IgD-negative memory B cell (primary cell): ENCODE measurements around the gene CRLF1. TPM values are rescaled to one million over a fixed set of nuclear protein-coding genes. Genes with fewer than 3 reads are reported as not detected.

Source experiments
- H3K27ac Mint-ChIP-seq, 3 donors: one replicate each; pipeline ENCODE4 v1.8.0; 2020 to 2022; ENCODE audit warnings: mild to moderate bottlenecking in 3 of 3, mixed read lengths in 3 of 3, moderate library complexity in 1 of 3
- H3K27me3 Mint-ChIP-seq: one replicate; pipeline ENCODE4 v1.8.0; 2021; ENCODE audit warnings: mixed read lengths
- H3K36me3 Mint-ChIP-seq: one replicate; pipeline ENCODE4 v1.8.0; 2020; ENCODE audit warnings: mild to moderate bottlenecking, mixed read lengths
- H3K4me1 Mint-ChIP-seq, 3 donors: one replicate each; pipeline ENCODE4 v1.8.0; 2020 to 2022; ENCODE audit warnings: mixed read lengths in 3 of 3, mild to moderate bottlenecking in 1 of 3
- H3K4me3 Mint-ChIP-seq, 4 donors: one replicate each; pipeline ENCODE4 v1.8.0; 2020 to 2022; ENCODE audit warnings: mild to moderate bottlenecking in 4 of 4, mixed read lengths in 4 of 4, moderate library complexity in 3 of 4
- H3K9me3 Mint-ChIP-seq, 3 donors: one replicate each; pipeline ENCODE4 v1.8.0; 2020 to 2021; ENCODE audit warnings: mixed read lengths in 3 of 3, mild to moderate bottlenecking in 1 of 3
- polyA plus RNA-seq: library from polyadenylated mRNA; unstranded; fragments of 300-500 nt; fragmentation: Illumina TruSeq; gene quantifications from one replicate; pipeline ENCODE4 v1.2.3, GENCODE V29; 2021

The CRLF1 gene
- polyA plus RNA-seq, 1 donor from 2014 or later = 0.38 TPM

DNA sequence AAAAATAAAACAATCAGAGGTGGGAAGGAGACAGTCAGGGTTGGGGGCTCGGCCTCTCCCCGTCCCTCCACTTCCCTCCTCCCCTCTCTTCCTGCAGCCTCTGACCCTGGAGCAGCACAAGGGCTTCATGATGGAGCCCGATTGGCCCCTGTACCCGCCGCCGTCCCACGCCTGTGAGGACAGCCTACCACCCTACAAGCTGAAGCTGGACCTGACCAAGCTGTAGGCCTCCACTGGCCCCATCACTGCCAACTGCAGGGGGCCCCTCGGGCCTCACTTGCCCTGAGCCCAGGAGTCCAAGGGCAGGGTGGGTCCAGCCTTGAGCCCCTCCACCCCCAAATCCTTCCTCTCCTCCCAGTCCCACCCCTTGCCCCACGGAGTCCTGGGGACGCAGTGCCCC is 13.7 kb upstream of the CRLF1 start:
- peak overlapping the region in 1 of 4 donors; percentile 57 for H3K4me3 Mint-ChIP-seq
- H3K36me3 Mint-ChIP-seq = peaks cover 2% of the 10 kb centered on the region
- H3K27ac Mint-ChIP-seq = no peak overlapping the region
- H3K4me1 Mint-ChIP-seq = peaks cover 0 to 3% (median 2%) of the 10 kb centered on the region in 3 donors
- H3K27me3 Mint-ChIP-seq = peaks cover 17% of the 10 kb centered on the region
- H3K9me3 Mint-ChIP-seq = no peaks in the 10 kb centered on the region

DNA sequence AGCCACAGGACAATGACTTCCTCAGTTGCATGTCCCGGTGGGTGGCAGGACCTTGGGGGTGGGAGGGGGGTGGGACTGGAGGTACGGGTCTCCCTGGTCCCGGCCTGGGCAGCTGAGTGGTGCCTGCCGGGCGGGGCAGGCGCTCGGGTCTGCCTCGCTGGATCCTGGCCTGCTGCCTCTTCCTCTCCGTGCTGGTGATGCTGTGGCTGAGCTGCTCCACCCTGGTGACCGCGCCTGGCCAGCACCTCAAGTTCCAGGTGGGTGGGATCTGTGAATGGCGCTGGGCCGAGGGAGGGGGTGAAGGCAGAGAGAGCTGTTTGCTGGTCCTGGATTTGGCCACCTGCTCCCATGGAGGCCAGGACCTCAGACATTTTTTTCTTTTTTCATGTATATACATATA is 11.6 kb upstream of the CRLF1 start:
- Mint-ChIP-seq H3K27ac (no peak overlapping the region), H3K36me3 (peaks cover 2% of the 10 kb centered on the region), H3K4me3 (no peak overlapping the region), H3K4me1 (peaks cover 0 to 12% (median 2%) of the 10 kb centered on the region in 3 donors), H3K9me3 (no peaks in the 10 kb centered on the region), H3K27me3 (peaks cover 29% of the 10 kb centered on the region)

DNA sequence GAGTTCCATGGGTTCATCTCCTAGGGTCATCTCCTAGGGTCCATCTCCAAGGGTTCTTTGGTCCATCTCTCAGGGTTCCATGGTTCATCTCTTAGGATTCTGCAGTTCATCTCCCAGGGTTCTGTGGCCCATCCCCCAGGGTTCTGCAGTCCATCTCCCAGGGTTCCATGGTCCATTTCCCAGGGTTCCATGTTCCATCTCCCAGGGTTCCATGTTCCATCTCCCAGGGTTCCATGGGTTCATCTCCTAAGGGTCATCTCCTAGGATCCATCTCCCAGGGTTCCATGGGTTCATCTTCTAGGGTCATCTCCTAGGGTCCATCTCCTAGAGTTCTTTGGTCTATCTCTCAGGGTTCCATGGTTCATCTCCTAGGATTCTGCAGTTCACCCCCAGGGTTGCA is 11.0 kb upstream of the CRLF1 start:
- H3K4me1 Mint-ChIP-seq = peaks cover 0 to 13% (median 2%) of the 10 kb centered on the region in 3 donors
- H3K4me3 Mint-ChIP-seq = no peak overlapping the region
- H3K9me3 Mint-ChIP-seq = no peaks in the 10 kb centered on the region
- H3K36me3 Mint-ChIP-seq = peaks cover 2% of the 10 kb centered on the region
- H3K27me3 Mint-ChIP-seq = peaks cover 30% of the 10 kb centered on the region
- H3K27ac Mint-ChIP-seq = no peak overlapping the region

DNA sequence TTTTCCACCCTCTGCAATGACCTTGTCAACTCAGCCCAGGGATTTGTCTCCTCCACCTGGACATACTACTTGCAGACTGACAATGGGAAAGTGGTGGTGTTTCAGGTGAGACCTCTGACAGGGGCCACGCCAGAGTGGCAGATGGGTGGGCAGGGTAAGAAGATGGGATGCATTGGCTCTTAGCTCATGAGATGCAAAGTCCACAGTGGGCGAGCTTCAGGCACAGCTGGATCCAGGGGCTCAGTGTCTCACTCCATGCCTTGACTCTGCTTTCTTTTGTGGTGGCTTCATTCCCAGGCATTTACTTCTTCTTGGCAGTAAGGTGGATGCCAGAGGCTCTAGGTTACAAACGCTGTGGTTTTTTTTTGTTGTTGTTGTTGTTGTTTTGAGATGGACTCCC is 9.4 kb upstream of the CRLF1 start:
- peaks cover 0 to 2% (median 0%) of the 10 kb centered on the region in 3 donors for H3K9me3 Mint-ChIP-seq
- no peaks in the 10 kb centered on the region for H3K36me3 Mint-ChIP-seq
- H3K27me3 Mint-ChIP-seq = peaks cover 41% of the 10 kb centered on the region
- peaks cover 3 to 16% (median 7%) of the 10 kb centered on the region in 3 donors for H3K4me1 Mint-ChIP-seq
- H3K4me3 Mint-ChIP-seq = no peak overlapping the region
- no peak overlapping the region for H3K27ac Mint-ChIP-seq

DNA sequence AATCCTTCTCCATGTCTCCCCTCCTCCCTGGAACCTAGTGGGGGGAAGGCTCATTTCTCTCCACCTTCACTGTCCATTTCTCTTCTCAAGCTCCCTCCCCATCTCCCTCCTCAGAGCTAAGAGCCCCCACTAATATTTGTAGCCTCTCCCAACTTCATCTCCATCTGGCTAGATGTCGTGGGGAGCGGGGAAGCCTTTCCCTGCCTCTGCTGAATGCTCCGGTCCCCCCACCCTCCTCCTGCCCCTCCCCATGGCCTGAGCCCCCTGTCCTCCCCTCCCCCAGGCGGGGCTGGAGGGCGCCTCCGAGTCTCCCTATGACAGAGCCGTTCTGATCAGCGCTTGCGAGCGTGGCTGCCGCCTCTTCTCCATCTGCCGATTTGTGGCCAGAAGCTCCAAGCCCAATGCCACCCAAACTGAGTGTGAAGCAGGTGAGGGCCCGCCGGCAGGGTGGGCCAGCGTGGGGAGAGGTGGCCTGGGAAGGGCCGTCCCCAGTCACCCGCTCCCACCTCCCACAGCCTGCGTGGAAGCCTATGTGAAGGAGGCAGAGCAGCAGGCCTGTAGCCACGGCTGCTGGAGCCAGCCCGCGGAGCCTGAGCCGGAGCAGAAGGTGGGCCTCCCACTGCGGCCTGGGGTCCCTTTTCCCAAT is 7.1 kb upstream of the CRLF1 start:
- H3K4me3 Mint-ChIP-seq = peak overlapping the region in 3 of 4 donors; percentile 51 to 88 (median 73)
- peaks cover 45% of the 10 kb centered on the region for H3K27me3 Mint-ChIP-seq
- H3K9me3 Mint-ChIP-seq = peaks cover 0 to 4% (median 0%) of the 10 kb centered on the region in 3 donors
- H3K27ac Mint-ChIP-seq = no peak overlapping the region
- peaks cover 10 to 16% (median 14%) of the 10 kb centered on the region in 3 donors for H3K4me1 Mint-ChIP-seq
- no peaks in the 10 kb centered on the region for H3K36me3 Mint-ChIP-seq

DNA sequence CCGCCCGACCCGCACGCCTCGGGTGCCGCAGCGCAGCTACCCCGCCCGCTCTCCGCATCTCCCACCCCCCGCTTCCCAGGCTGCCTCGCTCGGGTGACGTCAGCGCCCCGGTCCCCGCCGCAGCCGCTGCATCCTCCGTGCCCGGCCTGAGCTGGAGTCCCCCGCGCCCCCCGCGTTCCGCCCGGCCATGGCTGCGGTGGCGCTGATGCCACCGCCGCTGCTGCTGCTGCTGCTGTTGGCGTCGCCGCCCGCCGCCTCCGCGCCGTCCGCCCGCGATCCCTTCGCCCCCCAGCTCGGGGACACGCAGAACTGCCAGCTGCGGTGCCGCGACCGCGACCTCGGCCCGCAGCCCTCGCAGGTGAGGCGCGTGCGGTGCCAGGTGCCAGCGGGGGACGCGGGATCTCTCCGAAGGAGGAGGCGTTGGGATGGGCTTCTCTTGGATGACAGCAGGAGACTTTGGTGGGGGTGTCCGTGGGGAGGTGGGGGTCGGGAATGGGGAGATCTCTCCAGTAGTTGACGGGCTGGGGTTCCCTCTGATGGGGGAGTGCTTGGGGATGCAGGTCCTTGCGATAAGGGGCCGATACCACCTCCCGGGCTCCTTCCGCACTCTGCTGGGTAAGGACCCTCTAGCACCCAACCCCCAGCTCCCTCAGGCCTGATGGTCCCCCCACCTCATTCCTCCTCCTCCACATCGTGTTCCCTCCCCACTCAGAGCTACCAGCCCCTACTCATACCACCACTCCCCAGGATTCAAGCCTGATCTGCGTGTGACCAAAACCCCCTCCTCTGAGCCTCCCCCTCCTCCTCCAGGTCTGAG is 6.4 kb upstream of the CRLF1 start, which contains the start of gene TMEM59L:
Gene TMEM59L (plus strand): TSS at position 99 of the 817 bp plus-strand sequence. CDS start 89 bp downstream, at position 188.
- no peaks in the 10 kb centered on the region for H3K36me3 Mint-ChIP-seq
- peaks cover 12 to 17% (median 16%) of the 10 kb centered on the region in 3 donors for H3K4me1 Mint-ChIP-seq
- H3K4me3 Mint-ChIP-seq = peak within 1 kb of the TSS; percentile 55 to 94 (median 82)
- peaks cover 0 to 4% (median 0%) of the 10 kb centered on the region in 3 donors for H3K9me3 Mint-ChIP-seq
- no peak within 1 kb of the TSS for H3K27ac Mint-ChIP-seq
- H3K27me3 Mint-ChIP-seq = peaks cover 52% of the 10 kb centered on the region

DNA sequence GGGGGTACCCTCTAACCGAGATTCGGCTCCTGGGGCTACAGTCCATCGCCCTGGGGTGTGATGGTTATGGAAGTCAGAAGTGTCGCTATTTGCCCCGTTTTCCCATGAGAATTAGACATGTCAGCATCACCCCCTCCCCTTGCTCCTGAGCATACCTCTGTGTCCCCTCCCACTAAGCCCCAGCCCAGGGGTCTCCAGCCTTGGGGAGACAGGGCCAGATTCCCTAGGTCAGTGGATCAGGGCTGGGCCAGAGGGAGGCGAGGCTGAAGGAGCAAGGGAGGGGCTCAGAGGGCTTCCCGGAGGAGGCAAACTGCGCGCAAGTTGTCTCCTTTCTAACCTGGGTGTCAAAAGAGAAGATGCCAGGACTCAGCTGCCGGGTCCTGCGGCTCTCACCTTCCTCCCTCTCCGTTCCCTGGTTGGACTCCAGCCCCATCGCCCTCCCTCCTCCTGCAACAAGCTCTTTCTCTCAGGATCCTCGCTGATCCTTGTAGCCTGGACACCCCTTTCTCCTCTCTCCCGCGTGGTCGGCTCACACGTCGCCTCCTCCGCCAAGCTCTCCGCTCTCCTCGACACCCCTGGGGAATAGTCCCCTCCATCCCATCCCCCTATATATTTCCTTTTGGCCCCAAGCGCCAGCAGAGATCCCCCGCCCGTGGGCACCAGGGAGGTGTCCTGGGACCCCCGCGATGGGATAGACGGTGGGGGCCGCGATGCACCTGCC is 5.6 kb upstream of the CRLF1 start:
- H3K27ac Mint-ChIP-seq = no peak overlapping the region

DNA sequence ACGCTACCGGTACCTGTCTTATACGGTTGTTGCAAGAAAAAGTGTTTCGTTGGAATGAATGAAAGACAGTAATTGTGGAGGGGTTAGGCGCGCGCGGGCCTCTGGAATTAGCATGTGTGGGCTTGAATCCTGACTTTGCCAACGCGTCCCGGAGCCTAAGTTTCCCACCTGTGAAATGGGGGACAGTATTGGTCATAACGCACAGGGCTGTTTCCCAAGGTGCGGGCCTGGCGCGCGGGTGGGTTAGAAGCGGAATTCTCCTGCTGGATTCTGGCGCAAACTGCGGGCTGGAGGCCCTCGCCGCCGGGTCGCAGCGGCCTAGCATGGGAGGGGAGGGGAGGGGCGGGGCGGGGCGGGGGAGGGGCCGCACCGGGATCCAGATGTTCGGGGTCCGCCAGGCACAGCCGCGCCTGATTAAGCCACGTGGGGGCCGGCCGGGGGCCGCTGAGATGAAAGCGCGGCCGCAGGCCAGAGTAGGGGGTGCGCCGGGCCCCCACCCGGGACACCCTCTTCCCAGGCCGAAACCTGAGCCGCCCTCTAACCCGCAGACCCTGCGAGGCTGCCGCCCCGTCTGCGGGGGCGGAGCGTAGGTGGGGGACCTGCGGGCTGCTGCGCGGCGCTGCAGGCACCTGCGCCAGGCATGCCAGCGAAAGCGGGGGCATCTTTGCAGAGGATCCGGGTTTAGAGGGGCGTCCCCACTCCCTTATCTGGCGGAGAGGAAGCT is 4.9 kb upstream of the CRLF1 start:
- Mint-ChIP-seq H3K9me3 (peaks cover 0 to 4% (median 0%) of the 10 kb centered on the region in 3 donors), H3K27ac (peak overlapping the region in 2 of 3 donors; percentile 9 to 12), H3K4me1 (peaks cover 12 to 17% (median 16%) of the 10 kb centered on the region in 3 donors), H3K27me3 (peaks cover 58% of the 10 kb centered on the region), H3K4me3 (peak overlapping the region; percentile 55 to 94 (median 81)), H3K36me3 (no peaks in the 10 kb centered on the region)

More for the DNA sequence above, 5.6 kb upstream of the CRLF1 start:
- Mint-ChIP-seq H3K27me3 (peaks cover 59% of the 10 kb centered on the region), H3K36me3 (no peaks in the 10 kb centered on the region), H3K9me3 (peaks cover 0 to 4% (median 0%) of the 10 kb centered on the region in 3 donors), H3K4me3 (peak overlapping the region; percentile 55 to 94 (median 82)), H3K4me1 (peaks cover 12 to 17% (median 16%) of the 10 kb centered on the region in 3 donors)

DNA sequence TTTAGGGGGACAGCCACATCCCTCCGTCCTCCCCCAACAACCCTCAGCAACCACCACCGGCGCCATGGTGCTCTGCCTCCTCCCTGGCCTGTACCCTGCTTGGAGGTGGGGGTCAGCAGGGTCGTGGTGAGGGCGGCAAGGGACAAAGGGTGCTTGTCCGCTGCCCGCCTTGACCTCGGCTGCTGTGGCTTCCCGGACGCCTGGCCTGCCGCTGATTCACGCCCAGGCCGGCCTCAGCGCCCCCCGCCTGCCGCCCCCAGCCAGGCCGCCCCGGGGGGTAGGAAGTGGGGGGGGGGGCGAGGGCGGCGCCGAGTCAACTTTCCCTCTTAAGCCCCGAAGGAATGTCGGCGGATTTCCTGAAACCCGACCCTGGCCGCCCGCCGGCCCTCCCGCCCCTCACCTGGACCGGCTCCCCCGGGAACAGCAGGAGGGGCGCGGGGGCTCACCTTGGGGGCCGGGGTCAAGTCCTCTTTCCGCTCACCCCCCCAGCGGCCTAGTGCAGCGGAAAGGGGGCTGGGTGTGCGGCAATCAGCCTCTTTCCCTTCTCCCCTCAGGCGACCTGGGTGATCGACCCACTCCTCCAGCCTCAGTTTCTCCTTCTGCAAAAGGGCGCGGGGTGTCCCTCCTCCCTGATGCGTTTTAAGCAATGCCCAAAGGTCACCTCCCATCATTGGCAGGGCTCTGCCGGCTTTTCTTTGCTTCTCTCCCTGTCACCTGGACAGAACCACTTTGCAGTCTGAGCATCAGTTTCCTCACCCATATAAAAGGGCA is 4.1 kb upstream of the CRLF1 start:
- Mint-ChIP-seq H3K27ac (peak overlapping the region in 2 of 3 donors; percentile 9 to 12), H3K36me3 (no peaks in the 10 kb centered on the region), H3K4me1 (peaks cover 12 to 17% (median 16%) of the 10 kb centered on the region in 3 donors), H3K27me3 (peaks cover 52% of the 10 kb centered on the region), H3K9me3 (peaks cover 0 to 4% (median 0%) of the 10 kb centered on the region in 3 donors), H3K4me3 (peak overlapping the region in 3 of 4 donors; percentile 24 to 81 (median 52))

DNA sequence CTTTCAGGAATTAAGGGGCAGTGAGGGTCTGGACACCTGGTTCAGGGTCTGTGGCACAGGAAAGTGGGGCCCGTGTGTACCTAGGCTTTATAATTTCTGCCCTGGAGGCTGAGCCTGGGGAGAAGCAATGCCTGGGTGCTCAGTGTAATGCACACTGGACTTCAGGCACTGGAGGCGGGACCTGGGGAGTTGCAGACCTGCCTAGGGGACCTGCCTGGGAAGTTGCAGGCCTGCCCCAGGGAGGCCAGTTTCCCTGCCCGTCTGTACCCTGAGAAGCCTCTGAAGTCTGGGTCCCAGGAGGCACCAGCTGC is 3.6 kb upstream of the CRLF1 start:
- Mint-ChIP-seq H3K9me3 (peaks cover 0 to 6% (median 0%) of the 10 kb centered on the region in 3 donors), H3K27me3 (peaks cover 50% of the 10 kb centered on the region), H3K4me3 (no peak overlapping the region), H3K36me3 (no peaks in the 10 kb centered on the region), H3K4me1 (peaks cover 15 to 22% (median 18%) of the 10 kb centered on the region in 3 donors), H3K27ac (no peak overlapping the region)

DNA sequence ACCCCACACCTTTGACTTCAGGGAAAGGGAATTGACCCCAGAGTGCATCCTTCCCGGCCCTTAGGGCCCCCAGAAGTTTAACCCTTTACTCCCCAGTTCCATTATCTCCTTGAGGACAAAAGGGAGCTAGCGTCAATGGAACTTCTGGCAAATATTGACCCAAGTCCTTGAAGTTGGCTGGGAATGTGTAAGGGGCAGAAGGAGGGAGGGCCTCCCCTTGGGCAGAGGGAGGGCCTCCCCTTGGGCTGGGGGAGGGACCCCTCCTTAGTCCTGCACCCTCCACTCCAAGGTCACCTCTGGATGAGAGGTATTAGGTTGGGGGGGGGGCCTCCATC is 3.1 kb upstream of the CRLF1 start:
- H3K27ac Mint-ChIP-seq = peak overlapping the region in 1 of 3 donors; percentile 82
- peaks cover 49% of the 10 kb centered on the region for H3K27me3 Mint-ChIP-seq
- peaks cover 15 to 22% (median 18%) of the 10 kb centered on the region in 3 donors for H3K4me1 Mint-ChIP-seq
- H3K9me3 Mint-ChIP-seq = peaks cover 0 to 6% (median 0%) of the 10 kb centered on the region in 3 donors
- H3K36me3 Mint-ChIP-seq = no peaks in the 10 kb centered on the region
- peak overlapping the region in 1 of 4 donors; percentile 41 for H3K4me3 Mint-ChIP-seq

DNA sequence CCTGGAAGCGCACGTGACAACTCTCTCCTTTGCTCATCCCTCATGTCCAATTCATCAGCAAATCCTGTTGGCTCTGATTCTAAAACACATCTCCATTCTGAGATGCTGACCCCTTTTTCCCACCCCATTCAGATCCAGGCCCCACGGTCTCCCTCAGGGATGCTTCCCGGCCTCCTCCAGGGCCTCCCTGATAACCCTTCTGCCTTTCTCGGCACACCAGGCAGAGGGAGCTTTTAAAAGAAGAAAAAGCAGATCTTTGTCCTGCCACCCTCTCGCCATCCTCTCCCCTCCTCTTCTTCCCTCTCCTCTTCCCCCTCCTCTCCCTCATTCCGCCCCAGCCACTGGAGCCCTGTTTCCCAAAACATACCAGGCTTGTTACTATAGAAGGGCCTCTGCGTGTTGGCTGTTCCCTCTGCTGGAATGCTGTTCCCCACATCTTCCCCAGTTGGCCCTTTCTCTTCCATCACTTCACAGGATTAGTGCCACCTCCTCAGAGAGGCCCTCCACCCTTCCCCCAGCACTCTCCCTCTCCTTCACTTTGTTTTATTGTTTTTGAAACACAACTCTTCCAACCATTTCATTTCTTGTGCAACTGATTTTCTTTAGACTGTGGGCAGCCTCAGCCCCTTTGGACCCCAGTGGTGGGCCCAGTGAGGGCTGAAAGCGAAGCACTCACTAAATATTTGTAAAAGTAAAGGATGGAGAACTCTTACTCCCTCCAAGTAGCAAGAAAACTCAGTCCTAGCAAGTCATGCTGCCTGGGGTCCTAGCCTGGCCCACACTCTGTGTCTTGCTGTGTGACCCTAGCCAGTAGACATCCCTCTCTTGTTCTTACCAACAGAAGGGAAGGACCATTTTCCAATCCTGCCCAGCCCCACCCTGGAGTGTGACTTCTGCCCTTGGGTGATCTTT is 2.5 kb upstream of the CRLF1 start:
- peaks cover 49% of the 10 kb centered on the region for H3K27me3 Mint-ChIP-seq
- no peaks in the 10 kb centered on the region for H3K36me3 Mint-ChIP-seq
- H3K27ac Mint-ChIP-seq = peak overlapping the region in 1 of 3 donors; percentile 82
- H3K4me1 Mint-ChIP-seq = peaks cover 15 to 22% (median 15%) of the 10 kb centered on the region in 3 donors
- H3K4me3 Mint-ChIP-seq = peak overlapping the region; percentile 17 to 70 (median 44)
- peaks cover 0 to 6% (median 0%) of the 10 kb centered on the region in 3 donors for H3K9me3 Mint-ChIP-seq
